ENCODE results near the gene RUNX2.
"Not testable (repeated sequence)": the region's sequence is repeated elsewhere in the genome, so short reads cannot be mapped to it uniquely, and the experiment has no call there.

RUNX2 gene

GRCh38 chr6:45457141-45457540, 129.0 kb downstream of the RUNX2 start:
- no peak for DNase-seq (ENCODE audit: low read depth)

GRCh38 chr6:45458672-45459071, 130.5 kb downstream of the RUNX2 start:
- no peak for DNase-seq (ENCODE audit: low read depth)

DNA sequence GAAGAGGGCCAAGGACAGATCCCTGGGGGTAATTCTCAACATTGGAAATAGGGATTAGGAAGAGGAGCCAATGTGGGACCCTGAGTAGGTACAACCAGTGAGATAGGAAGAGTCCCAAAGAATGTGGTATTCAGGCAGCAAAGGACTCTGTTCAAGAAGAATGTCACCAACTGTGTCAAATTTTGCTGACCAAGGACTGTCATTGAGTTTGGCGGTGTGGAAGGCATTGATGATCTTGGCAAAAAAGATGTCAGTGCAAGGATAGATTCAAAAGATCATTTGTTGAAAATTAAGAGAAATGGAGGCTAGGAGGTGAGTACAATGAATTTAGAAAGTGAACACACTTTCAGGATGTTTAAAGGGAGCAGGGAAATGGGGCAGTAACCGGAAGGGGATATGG, 132.0 kb downstream of the RUNX2 start:
- no peak for DNase-seq (ENCODE audit: low read depth)

- DNase-seq (ENCODE audit: low read depth) = no peak
These were observed 133.4 kb downstream of the RUNX2 start for GRCh38 chr6:45461486-45461885.

- no peak for DNase-seq (ENCODE audit: low read depth)
These were observed 134.3 kb downstream of the RUNX2 start for GRCh38 chr6:45462190-45463134.

- DNase-seq (ENCODE audit: low read depth) = no peak
These were observed 136.6 kb downstream of the RUNX2 start for GRCh38 chr6:45464685-45465084.

DNA sequence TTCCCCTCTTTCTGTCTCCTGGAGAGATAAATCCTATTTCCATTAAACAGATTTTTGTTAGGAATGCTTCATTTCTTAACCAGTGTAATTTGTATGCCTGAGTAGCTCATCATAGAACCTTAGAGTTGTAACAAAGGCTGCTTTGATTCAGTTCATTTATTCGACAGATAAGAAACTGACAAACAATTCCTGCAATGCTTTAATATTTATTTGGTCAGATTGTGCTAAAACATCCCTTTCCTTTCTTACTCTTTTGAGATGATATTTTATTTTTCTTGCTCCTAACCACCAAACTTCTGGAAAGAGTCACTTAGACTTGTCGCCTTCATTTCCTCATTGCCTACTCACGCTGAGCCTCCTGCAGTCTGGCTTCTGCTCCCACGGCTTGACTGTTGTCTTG, 138.6 kb downstream of the RUNX2 start:
- DNase-seq (ENCODE audit: low read depth) = no peak

DNA sequence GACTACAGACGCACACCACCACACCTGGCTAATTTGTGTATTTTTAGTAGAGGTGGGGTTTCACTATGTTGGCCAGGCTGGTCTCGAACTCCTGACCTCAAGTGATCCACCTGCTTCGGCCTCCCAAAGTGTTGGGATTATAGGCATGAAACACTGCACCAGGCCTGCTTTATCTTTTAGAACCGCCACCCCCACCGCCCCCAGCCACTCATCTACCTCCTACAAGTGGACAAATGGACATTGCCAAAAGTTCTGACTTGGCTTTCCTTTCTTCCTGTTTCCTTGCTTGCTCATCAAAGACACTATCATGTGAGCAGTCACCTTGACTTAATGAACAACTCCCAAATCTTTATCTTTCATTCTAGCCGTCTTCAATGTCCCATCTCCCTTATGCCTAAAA, 139.3 kb downstream of the RUNX2 start:
- not testable (repeated sequence) for DNase-seq (ENCODE audit: low read depth)

GRCh38 chr6:45467853-45468252, 139.7 kb downstream of the RUNX2 start:
- DNase-seq (ENCODE audit: low read depth) = no peak

- DNase-seq (ENCODE audit: low read depth) = no peak
These were observed 141.5 kb downstream of the RUNX2 start for GRCh38 chr6:45469663-45470062.

DNA sequence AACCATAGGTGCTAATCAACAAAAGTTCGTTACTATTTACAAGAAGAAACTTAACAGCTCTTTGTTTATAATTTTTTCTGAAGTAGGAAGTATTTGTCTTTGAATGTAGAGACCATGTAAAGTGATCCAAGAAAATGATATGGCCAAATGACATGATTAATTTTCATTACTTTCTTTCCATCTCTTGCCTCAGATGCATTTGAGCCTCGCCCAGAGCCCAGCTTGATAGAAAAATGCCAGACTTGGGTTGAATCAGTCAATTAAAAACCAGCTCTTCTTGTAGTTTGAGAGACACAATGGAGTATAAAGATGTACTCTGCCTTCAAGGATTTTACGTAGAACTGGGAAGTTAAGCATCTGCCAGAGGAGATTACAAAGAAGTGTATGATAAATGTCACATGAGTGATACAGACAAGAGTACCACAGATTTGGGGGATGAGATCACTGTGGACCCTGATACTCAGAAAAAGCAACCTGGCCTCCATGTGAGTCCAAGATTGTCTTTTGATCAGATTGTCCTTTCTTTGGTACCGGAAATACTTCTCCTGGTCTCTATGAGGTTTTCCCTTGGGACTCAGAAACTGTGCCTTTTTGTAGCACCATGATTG, 142.1 kb downstream of the RUNX2 start:
- no peak for DNase-seq (ENCODE audit: low read depth)

GRCh38 chr6:45472382-45472781, 144.3 kb downstream of the RUNX2 start:
- no peak for DNase-seq (ENCODE audit: low read depth)

GRCh38 chr6:45473121-45473993, 145.2 kb downstream of the RUNX2 start:
- DNase-seq (ENCODE audit: low read depth) = no peak

- no peak for DNase-seq (ENCODE audit: low read depth)
These were observed 146.2 kb downstream of the RUNX2 start for GRCh38 chr6:45474376-45474775.

GRCh38 chr6:45476341-45476740, 148.2 kb downstream of the RUNX2 start:
- no peak for DNase-seq (ENCODE audit: low read depth)

DNA sequence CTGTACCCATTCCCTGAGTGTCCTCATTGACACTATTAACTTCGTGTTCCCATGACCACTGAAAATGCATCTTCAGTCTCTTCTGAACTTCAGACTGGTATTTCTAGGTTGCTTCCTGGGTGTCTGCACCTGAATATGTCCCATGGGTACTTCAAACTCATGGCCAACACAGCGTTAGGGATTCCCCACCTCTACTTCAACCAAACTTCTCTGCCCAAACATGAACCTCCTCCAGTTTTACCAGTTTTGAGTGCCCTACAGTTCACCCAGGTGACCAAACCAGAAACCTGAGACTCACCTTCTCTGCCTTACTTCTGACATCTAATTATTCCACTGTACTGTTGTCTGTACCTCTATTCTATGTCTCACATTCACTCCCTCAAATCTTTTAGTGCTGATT, 149.1 kb downstream of the RUNX2 start:
- no peak for DNase-seq (ENCODE audit: low read depth)

DNA sequence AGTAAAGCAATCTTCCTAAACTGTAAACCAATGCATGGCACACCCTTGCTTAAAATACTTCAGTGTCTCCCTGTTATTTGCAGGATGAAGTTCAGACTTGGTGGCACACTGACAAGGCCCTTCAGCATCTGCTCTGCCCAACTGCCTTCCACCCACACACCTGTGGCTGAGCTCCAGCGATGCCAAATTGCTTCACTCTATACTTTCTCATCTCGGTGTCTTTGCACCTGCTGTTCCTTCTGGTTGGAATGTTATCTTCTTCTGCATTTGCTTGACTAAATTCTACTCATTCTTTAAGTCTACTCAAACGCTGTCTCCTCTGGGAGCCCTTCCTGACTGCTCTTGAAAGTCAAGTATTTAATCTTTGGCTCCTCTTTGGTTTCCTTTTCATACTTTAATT, 149.7 kb downstream of the RUNX2 start:
- no peak for DNase-seq (ENCODE audit: low read depth)

- DNase-seq (ENCODE audit: low read depth) = no peak
These were observed 150.1 kb downstream of the RUNX2 start for GRCh38 chr6:45478240-45478639.

- no peak for DNase-seq (ENCODE audit: low read depth)
These were observed 152.0 kb downstream of the RUNX2 start for GRCh38 chr6:45479834-45480751.

DNA sequence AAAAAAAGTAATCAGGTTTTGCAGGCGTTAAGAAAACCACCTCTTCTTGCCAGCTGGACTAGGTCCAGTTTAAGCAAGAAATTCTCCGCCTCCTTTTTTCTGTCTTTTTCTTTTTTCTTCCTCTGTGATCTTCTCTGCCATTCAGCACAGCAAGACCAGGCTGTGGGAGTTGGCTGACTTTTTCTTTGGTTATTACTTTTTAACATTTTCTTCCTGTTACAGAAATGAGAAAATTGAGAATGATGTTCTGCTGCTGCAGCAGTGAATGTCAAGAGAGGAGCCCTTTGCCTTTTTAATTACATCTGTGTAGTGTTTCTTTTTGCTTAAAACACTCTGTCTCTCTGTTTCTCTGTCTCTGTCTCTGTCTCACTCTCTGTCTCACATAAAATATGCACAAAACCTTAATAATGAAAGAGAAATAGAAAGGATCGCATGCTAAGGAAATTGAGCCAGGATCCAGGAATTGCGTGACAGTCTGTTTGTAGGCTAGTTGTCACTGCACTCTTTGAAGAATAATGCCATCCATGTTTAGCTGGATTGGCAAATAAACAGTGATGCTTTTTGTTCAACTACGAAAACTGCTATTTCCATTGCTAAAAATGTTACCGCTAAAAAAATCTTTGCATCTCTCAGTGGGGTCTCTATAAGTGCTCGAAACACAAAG, 152.8 kb downstream of the RUNX2 start:
- no peak for DNase-seq (ENCODE audit: low read depth)

- DNase-seq (ENCODE audit: low read depth) = no peak
These were observed 154.9 kb downstream of the RUNX2 start for GRCh38 chr6:45483021-45483420.
